ENCODE measurements around the gene LTA4H.

LTA4H gene

DNA sequence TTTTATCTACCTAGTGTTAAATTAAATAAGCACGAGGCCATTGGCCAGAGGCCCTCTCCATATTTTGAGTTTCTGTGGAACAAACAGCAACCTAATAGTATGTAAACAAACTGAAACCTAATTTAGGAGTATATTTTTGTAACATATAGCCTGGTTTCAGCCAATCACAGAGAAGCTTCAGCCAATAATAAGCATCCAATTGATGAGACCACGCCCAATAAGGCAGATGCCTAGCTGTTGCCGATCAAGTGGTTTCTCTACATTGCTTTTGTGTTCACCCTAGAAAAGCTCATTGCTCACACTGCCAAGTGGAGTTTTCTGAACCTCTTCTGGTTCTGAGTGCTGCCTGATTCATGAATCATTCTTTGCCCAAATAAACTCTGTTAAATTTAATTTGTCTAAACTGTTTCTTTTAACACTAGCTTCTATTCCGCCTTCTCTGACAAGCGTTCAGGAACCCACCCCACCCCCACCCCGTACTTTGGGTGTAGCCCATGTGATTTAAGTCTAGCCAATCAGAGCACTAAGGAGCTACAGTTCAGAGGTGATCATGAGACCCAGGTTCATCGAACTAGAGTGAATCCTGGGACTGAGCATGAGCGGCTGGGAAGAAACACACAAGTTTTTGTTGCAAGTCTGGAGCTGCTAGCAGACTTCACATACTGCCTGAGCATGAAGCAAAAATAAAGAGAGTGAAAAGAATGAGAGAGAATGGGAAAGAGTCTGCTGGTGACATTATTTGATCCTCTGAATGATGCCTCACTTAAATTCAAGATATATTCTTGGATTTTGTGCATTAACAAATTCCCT is 21.5 kb upstream of the LTA4H start:
- DNase-seq, result no peak

DNA sequence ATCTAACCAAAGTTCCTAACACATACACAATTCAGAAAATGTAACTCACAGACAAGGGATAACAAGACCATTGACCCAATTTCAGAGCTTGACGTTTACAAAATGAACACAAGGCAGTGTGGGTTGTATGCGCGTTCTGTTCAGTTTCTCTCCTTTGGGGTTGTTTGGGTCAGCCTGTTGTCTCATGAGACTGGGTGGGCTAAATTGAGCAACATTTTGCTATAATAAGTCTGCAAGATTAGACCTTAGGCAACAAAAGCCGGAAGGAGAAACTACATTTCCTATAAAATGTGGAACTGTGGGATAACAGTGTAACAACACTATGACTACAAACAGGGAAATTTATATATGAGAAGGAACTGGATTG is 18.8 kb upstream of the LTA4H start:
- DNase-seq, result no peak

DNA sequence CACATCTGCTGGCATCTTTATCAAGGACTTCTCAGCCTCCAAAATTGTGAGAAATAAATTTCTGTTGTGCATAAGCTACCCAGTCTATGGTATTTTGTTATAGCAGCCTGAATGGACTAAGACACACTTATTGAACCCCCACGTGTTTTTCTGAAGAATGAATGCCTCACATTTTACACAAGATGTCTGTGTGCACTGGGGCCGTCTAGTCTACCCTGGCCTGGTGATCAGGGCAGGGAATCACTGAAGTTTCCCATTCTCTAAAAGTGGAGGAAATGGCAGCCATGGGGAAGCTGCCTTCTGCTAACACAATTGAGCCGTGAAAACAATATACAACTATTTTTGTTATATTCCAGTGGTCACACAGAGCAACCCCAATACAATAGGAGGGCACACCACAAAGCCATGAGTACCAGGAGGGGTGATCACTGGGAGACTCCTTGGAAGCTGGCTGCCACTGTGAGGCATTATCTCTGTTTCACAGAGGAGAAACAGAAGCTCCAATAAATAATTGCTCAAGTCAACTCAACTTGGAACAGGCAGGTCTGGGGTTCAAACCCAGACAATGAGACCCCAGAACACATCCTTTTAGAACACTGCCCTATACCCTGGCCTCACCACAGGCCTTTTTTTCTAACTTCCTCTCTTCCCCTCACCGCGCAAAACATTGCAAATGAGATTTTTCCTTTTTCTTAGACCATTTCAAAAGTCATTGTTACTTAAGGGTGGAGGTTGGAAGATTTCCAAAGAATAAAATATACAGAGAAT is 18.3 kb upstream of the LTA4H start:
- DNase-seq, result no peak

DNA sequence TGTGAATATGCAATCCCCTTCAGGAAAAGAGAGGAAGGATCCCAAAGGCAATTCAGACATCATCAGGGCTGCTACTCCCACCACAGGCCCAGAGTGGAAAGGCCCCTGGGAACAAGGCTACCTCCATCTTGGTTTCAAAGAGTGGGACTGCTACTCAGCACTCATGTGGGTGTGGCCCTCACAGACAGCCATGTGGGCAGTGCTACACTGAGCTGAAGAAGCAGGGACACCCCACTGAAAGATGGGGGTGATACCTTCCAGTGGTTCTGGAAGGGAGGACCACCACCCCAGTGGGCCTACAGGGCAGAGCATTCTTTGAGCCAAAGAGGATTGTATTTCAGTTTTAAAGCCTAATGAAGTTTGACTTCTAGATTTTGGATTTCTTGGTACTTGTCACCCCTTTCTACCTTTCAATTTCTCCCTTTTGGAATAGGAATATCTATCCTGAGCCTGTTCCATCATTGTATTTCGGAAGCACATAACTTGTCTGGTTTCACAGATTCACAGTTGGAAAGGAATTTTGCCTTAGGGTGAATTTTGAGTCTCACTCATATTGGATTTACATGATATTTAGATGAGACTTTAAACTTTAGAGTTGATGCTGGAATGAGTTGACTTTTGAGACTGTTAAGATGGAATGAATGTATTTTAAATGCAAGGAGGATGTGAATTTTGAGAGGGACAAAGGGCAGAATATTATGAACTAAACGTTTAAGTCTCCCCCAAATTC is 16.5 kb upstream of the LTA4H start:
- no peak for DNase-seq

DNA sequence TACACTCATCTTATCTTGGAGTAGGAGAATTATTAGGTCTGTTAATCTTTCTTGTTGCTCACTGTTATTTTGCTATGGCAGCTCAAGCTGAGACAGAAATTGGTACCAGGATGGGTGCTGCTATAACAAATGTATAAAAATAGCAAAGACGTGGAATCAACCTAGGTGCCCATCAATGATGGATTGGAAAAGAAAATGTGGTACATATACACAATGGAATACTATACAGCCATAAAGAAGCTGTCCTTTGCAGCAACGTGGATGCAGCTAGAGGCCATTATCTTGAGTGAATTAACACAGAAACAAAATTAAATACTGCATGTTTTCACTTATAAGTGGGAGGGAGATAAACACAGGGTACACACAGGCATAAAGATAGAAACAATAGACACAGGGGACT is 14.8 kb upstream of the LTA4H start:
- DNase-seq, result no peak

DNA sequence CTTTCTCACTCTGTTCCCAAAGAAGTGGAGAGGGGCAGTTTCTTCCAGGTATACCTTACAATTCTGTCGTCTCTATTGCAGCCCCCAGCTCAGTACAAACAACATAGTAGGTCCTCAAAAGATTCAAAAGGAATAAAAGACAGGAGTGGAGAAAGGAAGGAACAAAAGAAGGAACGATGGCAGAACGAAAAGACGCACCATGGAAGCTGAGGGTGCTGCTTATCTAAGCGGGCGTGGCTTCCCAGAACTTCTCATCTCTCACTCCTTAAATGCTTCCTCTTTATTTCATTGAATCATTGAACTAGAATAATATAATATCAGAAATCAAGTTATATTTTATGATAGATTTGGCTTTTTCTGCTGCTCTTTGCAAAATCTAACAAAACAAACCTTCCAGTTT is 13.7 kb upstream of the LTA4H start:
- DNase-seq, result no peak

DNA sequence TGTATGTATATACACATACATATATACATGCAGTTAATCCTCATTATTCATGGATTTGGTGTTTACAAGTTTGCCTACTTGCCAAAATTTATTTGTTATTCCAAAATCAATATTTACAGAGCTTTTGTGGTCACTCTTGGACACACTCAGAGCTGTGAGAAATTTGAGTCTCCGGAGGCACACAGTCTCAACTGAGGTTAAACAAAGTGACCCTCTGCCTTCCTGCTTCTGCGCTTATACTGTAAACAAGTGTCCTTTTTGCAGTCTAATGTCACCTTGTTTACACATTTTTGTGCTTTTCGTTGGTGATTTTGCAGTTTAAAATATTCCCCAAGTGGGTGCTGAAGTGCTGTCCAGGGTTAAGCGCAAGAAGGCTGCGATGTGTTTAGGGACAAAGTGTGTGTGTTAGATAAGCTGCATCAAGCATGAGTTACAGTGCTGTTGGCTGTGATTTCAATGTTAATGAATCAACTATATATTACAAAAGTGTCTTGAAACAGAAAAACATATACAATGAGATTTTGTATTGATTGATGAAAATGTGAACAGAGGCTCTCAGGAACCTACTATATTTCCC is 13.1 kb upstream of the LTA4H start:
- DNase-seq, result no peak

DNA sequence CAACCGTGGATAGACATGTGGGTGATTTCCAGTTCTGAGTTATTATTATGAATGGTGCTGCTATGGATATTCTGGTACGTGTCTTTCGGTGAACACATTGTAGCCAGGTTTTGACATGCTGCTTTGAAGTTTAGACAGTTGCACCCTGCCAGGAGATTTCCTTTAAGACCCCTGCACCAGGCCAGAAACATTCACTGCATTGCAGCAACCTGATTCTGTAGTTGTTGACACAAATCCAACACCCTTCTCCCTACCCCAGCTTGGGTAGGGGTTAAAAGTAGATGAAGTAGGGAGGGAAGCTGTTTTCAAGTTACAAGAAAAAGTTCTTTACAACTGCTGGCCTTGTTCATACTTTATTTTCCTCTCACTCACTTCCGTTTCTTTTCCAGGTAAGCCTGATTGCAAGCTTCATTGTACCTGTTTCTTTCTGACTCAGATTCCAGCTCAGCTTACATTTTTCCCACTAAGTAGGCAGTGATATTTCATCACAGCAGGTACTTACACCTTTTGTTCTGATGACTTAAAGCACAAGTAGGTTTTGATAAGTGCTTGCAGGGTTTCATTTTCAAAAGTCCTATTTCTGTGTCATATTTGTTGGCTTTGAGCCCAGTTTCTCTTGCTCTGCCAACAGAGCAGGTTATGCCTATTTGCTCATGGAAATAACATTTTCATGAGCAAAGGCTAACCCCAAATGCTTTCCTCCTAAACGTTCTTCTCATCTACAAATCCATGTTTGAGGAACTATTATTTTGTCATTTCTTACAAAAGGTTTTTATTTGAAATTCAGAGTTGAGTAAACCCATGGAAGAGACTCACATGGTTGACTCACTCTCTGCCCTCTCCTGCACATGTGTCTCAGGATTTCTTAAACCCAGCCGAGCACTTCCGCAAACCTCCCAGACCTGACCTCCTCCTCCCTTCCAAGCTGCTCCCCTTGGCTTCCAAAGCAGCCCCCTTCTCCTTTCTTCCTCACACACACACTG is 12.1 kb upstream of the LTA4H start:
- peak; percentile 79 for DNase-seq

DNA sequence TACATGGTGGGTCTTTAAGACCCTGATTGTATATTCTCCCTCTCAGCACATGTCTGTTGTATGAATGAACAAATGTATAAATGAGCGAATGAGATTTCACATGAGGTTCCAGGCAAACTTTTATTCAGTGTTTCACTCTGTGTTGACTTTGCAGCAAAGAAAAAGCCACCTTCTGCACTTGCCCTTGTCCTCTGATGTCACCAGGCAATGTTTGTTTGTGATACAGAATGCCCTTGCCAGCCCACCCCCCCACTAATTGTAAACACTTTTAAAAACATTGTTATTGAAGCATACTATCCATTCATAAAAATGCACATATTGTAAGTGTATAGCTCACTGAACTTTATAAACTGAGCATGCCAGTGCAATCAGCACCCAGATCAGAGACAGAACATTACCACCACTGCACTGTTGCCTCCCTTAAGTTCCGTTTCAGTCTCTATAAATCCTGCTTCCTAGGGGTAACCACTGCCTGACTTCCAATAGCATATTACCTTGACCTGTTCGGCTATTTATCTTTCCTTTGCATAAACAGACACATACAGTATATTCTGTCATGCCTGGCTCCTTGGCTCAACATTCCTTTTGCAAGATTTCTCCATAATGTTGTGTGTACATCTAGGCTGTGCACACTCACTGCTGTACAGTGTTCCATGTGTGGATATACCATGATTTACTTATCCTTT is 11.3 kb upstream of the LTA4H start:
- no peak for DNase-seq

DNA sequence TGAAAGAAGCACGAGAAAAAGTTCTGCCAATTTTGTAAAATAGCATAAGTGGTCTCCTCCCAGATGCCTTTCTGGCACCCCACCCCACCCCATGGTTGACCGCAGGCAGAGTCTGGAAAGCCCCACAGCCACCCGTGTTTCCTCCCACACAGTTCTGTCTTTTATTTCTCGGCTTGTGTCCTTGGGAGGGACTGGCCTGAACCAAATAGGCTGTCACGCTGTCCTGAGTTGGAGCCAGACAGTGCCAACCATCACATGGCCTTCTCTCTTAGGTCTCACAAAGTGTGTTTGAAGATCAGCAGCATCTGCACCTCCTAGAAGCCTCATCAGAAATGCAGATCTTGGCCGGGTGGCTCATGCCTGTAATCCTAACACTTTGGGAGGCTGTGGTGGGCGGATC is 10.2 kb upstream of the LTA4H start:
- DNase-seq, result no peak

DNA sequence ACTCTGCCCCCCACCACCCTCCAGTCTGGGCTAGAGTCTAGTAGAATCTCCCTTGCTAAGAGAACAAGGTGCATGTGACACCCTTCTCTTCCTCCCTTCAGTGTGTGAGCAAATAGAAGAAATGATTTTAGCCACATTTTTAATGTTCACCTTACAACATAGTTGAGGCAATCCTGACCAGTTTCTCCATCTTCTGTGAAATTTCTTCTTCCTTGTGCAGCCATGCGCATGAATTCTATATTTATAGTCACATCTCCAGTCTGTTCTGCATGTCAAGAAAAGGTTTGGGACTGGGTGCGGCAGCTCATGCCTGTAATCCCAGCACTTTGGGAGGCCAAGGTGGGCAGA is 9.5 kb upstream of the LTA4H start:
- no peak for DNase-seq

DNA sequence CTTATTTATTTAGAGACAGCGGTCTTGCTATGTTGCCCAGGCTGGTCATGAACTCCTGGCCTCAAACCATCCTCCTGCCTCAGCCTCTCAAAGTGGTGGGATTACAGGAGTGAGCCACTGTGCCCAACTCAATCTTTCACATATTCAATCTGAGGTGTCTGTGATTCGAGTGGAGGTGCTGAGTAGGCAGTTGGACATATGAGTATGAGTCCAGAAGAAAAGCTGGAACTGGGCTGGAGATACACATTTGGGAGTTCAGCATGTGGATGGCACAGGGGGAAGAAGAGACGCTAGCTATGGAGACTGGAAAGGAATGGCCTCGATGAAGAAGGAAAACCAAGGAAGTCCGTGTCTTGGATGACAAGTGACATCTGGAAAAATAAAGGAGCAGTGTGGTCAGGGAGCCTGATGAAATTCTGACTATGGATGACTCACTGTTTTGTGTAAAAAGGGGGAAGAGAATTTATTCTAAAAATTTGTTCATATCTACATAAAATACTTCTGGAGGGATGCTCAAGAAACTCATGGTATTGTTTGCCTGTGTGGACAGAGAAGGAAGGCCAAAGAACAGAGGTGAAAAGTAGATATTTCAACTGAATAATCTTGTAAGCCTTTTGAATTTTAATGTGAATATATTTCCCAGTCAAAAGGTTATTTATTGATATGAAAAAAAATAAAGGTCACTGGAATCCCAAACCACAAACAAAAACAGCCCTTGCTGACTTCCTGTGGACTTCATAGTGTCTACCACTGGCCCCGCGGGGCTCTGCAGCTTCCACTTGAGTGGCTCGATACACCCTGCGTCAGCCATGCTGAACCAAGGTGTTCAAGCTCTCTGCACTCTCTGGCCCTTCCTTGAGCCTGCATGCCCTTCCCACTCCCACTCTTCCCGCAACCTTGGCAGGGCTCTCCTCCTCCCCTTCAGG is 8.9 kb upstream of the LTA4H start:
- peak; percentile 87 for DNase-seq

DNA sequence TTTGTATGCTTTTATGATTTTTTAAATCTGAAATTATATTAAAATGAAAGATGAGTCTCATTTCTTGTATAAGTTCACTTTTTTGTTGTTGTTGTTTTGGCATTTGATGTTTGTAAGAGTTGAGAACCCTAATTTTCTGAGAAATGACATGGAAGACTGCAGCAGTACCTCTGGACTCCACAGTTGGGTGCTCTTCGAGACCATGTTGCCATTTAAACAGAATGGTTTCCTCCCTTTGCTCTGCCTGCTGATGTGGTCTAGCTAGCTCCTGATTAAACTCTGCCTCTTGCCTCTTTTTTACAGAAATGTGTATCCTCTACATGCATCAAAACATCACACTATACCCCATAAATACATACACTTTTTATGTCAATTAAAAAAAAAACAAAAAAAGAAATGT is 5.8 kb upstream of the LTA4H start:
- DNase-seq, result no peak

DNA sequence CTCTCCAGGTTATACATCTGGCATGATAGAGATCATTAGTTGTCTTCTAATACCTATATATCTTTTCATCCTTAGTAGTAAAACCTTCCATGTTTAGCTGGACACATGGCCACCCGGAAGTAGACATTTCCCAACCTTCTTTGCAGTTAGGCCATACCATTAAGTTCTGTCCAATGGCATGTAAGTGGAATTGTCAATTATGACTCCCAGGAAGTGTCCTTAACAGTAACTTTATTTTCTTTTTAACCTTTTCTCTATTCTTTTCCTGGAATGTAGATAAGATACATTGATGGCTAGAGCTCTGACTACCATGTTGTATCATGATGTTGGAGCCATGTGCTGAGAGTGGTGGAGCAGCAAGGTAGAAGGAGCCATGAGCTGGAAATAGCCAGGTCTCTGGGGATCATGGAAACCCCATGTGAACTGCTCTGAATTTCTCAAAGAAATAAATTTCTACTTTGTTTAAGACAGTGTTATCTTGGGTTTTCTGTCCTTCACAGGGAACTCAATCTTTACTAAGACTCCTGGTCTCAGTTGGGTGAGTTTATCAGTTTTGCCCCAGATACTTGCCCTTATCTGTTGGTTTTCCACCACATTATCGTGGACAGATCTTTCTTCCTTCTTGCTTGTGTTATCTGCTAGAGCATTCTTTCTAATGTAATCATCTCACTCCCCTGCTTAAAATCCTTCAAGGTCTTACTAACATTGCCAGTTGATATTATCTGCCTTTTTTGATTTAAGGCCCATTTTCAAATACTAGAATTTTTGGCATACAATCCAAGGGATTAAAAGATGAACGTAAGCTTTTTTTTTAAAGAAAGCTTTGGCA is 5.1 kb upstream of the LTA4H start:
- DNase-seq, result no peak

DNA sequence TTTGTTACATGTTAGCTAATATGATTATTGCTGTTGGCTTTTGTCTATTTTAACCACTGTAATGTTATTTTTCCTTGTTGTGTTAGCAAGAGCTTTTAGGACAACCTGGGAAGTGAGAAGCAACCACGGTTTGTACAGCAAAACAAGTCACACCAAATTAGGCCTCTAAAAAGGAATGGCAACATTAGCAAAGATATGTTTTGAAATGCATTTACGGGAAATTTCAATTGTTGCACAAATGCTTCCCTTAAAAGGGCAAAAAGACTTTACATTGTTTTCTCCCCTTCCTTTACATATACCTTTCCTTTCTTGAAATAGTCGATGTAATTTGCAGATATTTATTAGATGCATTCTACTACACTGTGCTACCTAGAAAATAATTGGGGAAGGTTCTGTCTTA is 4.1 kb upstream of the LTA4H start:
- DNase-seq, result no peak

DNA sequence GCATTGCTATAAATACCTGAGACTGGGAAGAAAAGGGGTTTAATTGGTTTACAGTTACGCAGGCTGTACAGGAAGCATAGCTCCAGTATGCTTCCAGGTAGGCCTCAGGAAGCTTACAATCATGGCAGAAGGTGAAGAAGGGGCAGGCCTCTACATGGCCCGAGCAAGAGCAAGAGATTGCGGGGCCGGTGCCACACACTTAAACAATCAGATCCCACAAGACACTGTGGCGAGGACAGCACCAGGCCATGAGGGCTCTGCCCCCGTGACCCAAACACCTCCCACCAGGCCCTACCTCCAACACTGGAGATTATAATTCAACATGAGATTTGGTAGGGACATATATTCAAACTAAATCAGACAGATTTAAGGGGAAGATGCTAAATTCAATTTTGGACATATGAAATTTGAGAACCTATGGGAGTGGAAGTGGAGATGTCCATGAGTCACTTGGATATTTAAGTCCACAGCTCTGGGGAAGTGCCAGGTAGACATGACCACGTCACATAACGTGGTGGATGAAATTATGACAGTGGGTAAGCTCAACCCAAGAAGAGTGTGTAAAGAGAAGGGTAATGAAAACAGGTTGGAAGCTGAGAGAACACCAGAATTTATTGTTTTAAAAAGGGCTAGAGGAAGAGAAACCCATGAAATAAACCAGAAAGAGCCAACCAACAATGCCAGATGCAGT is 1.5 kb upstream of the LTA4H start:
- DNase-seq, result peak; percentile 55

DNA sequence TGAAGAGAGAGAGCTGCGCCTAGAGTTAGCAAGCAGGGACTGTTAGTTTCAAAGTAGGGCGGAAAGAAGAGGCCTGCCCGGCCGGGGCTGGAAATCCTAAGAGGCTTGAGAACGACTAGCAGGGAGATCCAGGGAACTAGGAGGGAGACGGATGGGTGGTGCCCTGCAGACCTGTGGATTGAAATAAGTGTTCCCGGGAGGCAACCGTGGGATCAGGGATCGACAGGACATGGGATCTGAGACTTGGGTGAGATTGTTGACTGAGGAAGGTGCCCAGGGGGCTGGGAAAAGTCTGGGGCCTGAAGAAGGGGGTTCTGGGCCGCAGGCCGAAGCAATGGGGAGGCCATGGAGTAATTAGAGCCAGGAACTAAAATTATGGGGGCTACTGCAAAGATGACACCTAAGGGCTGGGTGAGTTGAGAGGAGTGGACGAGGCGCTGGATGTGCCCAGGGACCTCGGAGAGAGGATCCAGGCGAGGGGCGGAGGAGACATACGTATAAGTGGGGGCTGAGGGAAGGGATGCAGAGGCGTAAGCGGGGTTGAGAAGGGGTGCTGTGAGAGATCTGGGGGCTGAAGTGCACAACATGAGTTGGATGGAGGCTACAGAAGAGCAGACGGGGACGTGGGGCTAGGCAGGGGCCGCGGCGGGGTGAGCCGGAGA is 635 bp downstream of the LTA4H start:
- peak; percentile 45 for DNase-seq
